HepG2 (cell line): ENCODE data around the gene NOVA2. TPM values are rescaled to one million over a fixed set of nuclear protein-coding genes. Genes with fewer than 3 reads are reported as not detected.
A peak's percentile ranks its signal among the peaks of the same experiment; 100 is the strongest.

Experiments used
- ATAC-seq: fragments of 200-7000 bp; cut with Tn5 transposase; 3 replicates; pipeline ENCODE4 v1.9.1; 2020; ENCODE audit warnings: mild to moderate bottlenecking, moderate library complexity
- BruUV-seq: library from RNA; stranded (reverse); fragments of 400-500 nt; replicated peaks from 2 replicates; lab custom pipeline; 2021; lab: Mats Ljungman, UMichigan
- CTCF ChIA-PET: fragments of 300-600 bp; formaldehyde crosslinking; extraction: SDS; loops from one replicate; lab custom pipeline; 2021; ENCODE audit warnings: low total read pairs, inconsistent platforms, low intra/inter-chr PET ratio; lab: Yijun Ruan, JAX
- POLR2A ChIA-PET: fragments of 350-600 bp; sonication (Branson Sonifier 250); formaldehyde crosslinking; loops from one replicate; lab custom pipeline; 2020; ENCODE audit warnings: antibody characterized with exemption, inconsistent platforms; lab: Yijun Ruan, JAX
- DNase-seq: peaks from one replicate; pipeline ENCODE4 v3.0.0-alpha.2; 2015; ENCODE audit warnings: low spot score
- FAIRE-seq: peaks from 3 replicates; lab custom pipeline; 2011; peaks lifted over from hg19 to GRCh38; lab: Jason Lieb, UNC
- H2AFZ ChIP-seq: one replicate; pipeline ENCODE4 v1.6.1; 2011; ENCODE audit warnings: low read length, inconsistent platforms
- H3K27ac ChIP-seq: fragments of 300-600 bp; 3 replicates; pipeline ENCODE4 v1.8.0; 2011; ENCODE audit warnings: mixed run types, mild to moderate bottlenecking, mixed read lengths, low read length, inconsistent platforms; ENCODE audit not compliant: insufficient read depth; ENCODE audit errors: extremely low read length
- H3K27me3 ChIP-seq, 2 experiments: fragments of 200-600 bp in 1 of 2; 2 replicates in 1 of 2; 3 replicates in 1 of 2; pipeline versions ENCODE4 v1.6.0 to v1.8.0; 2011; ENCODE audit warnings: low read length in 2 of 2, mild to moderate bottlenecking in 2 of 2, moderate library complexity in 2 of 2, inconsistent platforms in 1 of 2; ENCODE audit not compliant: insufficient read depth in 2 of 2, control insufficient read depth in 1 of 2
- H3K36me3 ChIP-seq, 2 experiments: fragments of 200-600 bp in 1 of 2; replicated peaks in 1 of 2; 2 replicates in 1 of 2; 3 replicates in 1 of 2; pipeline versions ENCODE4 v1.5.1 to v1.8.0; 2011; ENCODE audit warnings: low read length in 2 of 2, inconsistent platforms in 1 of 2; ENCODE audit not compliant: insufficient read depth in 2 of 2, control insufficient read depth in 1 of 2
- H3K4me1 ChIP-seq: 2 replicates; pipeline ENCODE4 v1.5.1; 2012; ENCODE audit warnings: low read length, inconsistent platforms; ENCODE audit not compliant: insufficient read depth
- H3K4me2 ChIP-seq: 2 replicates; pipeline ENCODE4 v1.6.0; 2011; ENCODE audit warnings: low read depth, low read length, inconsistent platforms
- H3K4me3 ChIP-seq, 3 experiments: fragments of 200-600 bp in 1 of 3; sonication (generic), shearing (Covaris generic) in 1 of 3; replicated peaks in 1 of 3; 2 replicates each; pipeline ENCODE4 v1.5.1; 2011 to 2016; ENCODE audit warnings: low read length in 3 of 3, inconsistent platforms in 2 of 3, low read depth in 2 of 3, mild to moderate bottlenecking in 2 of 3, control low read depth in 1 of 3, mixed read lengths in 1 of 3; ENCODE audit not compliant: insufficient read depth in 1 of 3
- H3K79me2 ChIP-seq: one replicate; pipeline ENCODE4 v1.6.1; 2011; ENCODE audit warnings: low read length, inconsistent platforms; ENCODE audit not compliant: insufficient read depth
- H3K9ac ChIP-seq: 2 replicates; pipeline ENCODE4 v1.6.0; 2011; ENCODE audit warnings: mild to moderate bottlenecking, low read depth, low read length, inconsistent platforms; ENCODE audit not compliant: insufficient read depth
- H3K9me3 ChIP-seq: 2 replicates; pipeline ENCODE4 v1.5.1; 2012; ENCODE audit warnings: mild to moderate bottlenecking, low read length
- H4K20me1 ChIP-seq: 2 replicates; pipeline ENCODE4 v1.6.0; 2011; ENCODE audit warnings: inconsistent platforms, mild to moderate bottlenecking, low read length, moderate library complexity; ENCODE audit not compliant: insufficient read depth
- AHR ChIP-seq: IDR thresholded peaks from 2 replicates; pipeline ENCODE4 v1.6.1; 2018; ENCODE audit warnings: missing genetic modification reagents, missing compliant biosample characterization
- DMAP1 ChIP-seq: IDR thresholded peaks from 2 replicates; pipeline ENCODE4 v1.6.1; 2016
- HNRNPK ChIP-seq: fragments of 200-400 bp; formaldehyde crosslinking; IDR thresholded peaks from 2 replicates; pipeline ENCODE4 v1.6.1; 2018; ENCODE audit warnings: low read length, low read depth, moderate library complexity, mild to moderate bottlenecking; ENCODE audit not compliant: poor library complexity, severe bottlenecking
- KMT2A ChIP-seq: sonication (generic); formaldehyde crosslinking; IDR thresholded peaks from 2 replicates; pipeline ENCODE4 v1.4.0; 2020; ENCODE audit warnings: missing genetic modification reagents
- MYC ChIP-seq: sonication (generic); formaldehyde crosslinking; IDR thresholded peaks from 2 replicates; pipeline ENCODE4 v1.9.0; 2021; ENCODE audit warnings: missing genetic modification reagents, borderline replicate concordance
- SMYD3 ChIP-seq: sonication (generic); formaldehyde crosslinking; IDR thresholded peaks from 2 replicates; pipeline ENCODE4 v1.8.1; 2023; ENCODE audit warnings: mild to moderate bottlenecking, missing genetic modification reagents
- STAG1 ChIP-seq: sonication (generic); formaldehyde crosslinking; IDR thresholded peaks from 2 replicates; pipeline ENCODE4 v1.4.0; 2020; ENCODE audit warnings: missing genetic modification reagents
- TGIF2 ChIP-seq: IDR thresholded peaks from 2 replicates; pipeline ENCODE4 v1.6.1; 2016; ENCODE audit warnings: control low read depth, missing compliant biosample characterization
- YEATS2 ChIP-seq: sonication (generic); formaldehyde crosslinking; IDR thresholded peaks from 2 replicates; pipeline ENCODE4 v1.4.0; 2020; ENCODE audit warnings: missing genetic modification reagents, borderline replicate concordance
- ZNF180 ChIP-seq: sonication (generic); formaldehyde crosslinking; IDR thresholded peaks from 2 replicates; pipeline ENCODE4 v1.4.0; 2020; ENCODE audit warnings: low read depth, missing genetic modification reagents, borderline replicate concordance
- ZNF430 ChIP-seq: sonication (generic); formaldehyde crosslinking; IDR thresholded peaks from 2 replicates; pipeline ENCODE4 v1.9.0; 2021; ENCODE audit warnings: mild to moderate bottlenecking, missing genetic modification reagents
- ZNF468 ChIP-seq: sonication (generic); formaldehyde crosslinking; IDR thresholded peaks from 2 replicates; pipeline ENCODE4 v1.8.0; 2022; ENCODE audit warnings: mild to moderate bottlenecking, moderate library complexity, missing genetic modification reagents
- ZNF572 ChIP-seq: sonication (generic); formaldehyde crosslinking; IDR thresholded peaks from 2 replicates; pipeline ENCODE4 v1.5.1; 2020; ENCODE audit warnings: mild to moderate bottlenecking, missing genetic modification reagents
- ZNF597 ChIP-seq: sonication (generic); formaldehyde crosslinking; IDR thresholded peaks from 2 replicates; pipeline ENCODE4 v1.5.0; 2020; ENCODE audit warnings: missing genetic modification reagents
- ZNF615 ChIP-seq: sonication (generic); formaldehyde crosslinking; IDR thresholded peaks from 2 replicates; pipeline ENCODE4 v1.5.0; 2020; ENCODE audit warnings: mild to moderate bottlenecking, missing genetic modification reagents, borderline replicate concordance
- ZSCAN25 ChIP-seq: sonication (generic); formaldehyde crosslinking; IDR thresholded peaks from 2 replicates; pipeline ENCODE4 v1.8.0; 2022; ENCODE audit warnings: mild to moderate bottlenecking, missing genetic modification reagents
- WGBS: methylation state at CpG from one replicate; pipeline ENCODE4 v1.1.6; 2017; ENCODE audit warnings: low lambda C conversion rate; 5-methylcytosine and 5-hydroxymethylcytosine counted together
- in situ Hi-C: cut with HindIII; loops from 2 replicates; pipeline ENCODE4 v1.10.0; 2017; ENCODE audit warnings: low pct_unique_long_range_greater_than_20kb; ENCODE audit not compliant: extremely low pct_ligation_motif_present
- intact Hi-C: fragments of 100-400 bp; cut with micrococcal nuclease; formaldehyde crosslinking; loops from one replicate; pipeline ENCODE4 v1.10.0; 2022; ENCODE audit not compliant: unreplicated experiment
- polyA plus RNA-seq, 8 experiments: library from polyadenylated mRNA; depleted of rRNA in 3 of 8; stranded (reverse) in 7 of 8; unstranded in 1 of 8; fragments of >200 nt; fragmentation: Illumina TruSeq in 4 of 8; extraction: Trizol in 4 of 8; gene quantifications; 2 replicates each; pipeline versions ENCODE4 v1.2.1 to v1.2.3, GENCODE V29; 2011 to 2016; ENCODE audit warnings: low read depth in 4 of 8, missing spikeins in 1 of 8, mixed read lengths in 1 of 8; ENCODE audit not compliant: insufficient read depth in 1 of 8
- total RNA-seq, 5 experiments: library from RNA; depleted of rRNA; stranded (reverse); fragments of >200 nt; fragmentation: Illumina TruSeq; extraction: Trizol; gene quantifications; 2 replicates each; pipeline ENCODE4 v1.2.3, GENCODE V29; 2016; ENCODE audit warnings: low read depth in 1 of 5
- TF ChIP-seq, protein P1 (sequence below): sonication (generic); formaldehyde crosslinking; conservative IDR thresholded peaks from 2 replicates; pipeline ENCODE4 v1.4.0; 2020; ENCODE audit warnings: missing genetic modification reagents
- TF ChIP-seq, protein P2 (sequence below): sonication (generic); formaldehyde crosslinking; IDR thresholded peaks from 2 replicates; pipeline ENCODE4 v1.5.0; 2020; ENCODE audit warnings: mild to moderate bottlenecking, missing genetic modification reagents

NOVA2 gene
- total and polyA plus RNA-seq, 2 of the 13 experiments (the other 11 are each of a cell fraction or from before 2014, with no cell fraction given): not detected

GRCh38 chr19:45902651-45903625 is 70.7 kb downstream of the NOVA2 start (continued):
- TF ChIP-seq, protein P1, sequence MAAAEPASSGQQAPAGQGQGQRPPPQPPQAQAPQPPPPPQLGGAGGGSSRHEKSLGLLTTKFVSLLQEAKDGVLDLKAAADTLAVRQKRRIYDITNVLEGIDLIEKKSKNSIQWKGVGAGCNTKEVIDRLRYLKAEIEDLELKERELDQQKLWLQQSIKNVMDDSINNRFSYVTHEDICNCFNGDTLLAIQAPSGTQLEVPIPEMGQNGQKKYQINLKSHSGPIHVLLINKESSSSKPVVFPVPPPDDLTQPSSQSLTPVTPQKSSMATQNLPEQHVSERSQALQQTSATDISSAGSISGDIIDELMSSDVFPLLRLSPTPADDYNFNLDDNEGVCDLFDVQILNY (CRISPR knock-in tag): peak; percentile 31; the same call in 1 of the 2 replicates
- peak; percentile 30; the same call in 1 of the 2 replicates for TF ChIP-seq YEATS2 (CRISPR knock-in tag)
- TF ChIP-seq ZNF597 (CRISPR knock-in tag): no peak
- TF ChIP-seq TGIF2 (CRISPR knock-in tag): no peak
- TF ChIP-seq ZNF572 (CRISPR knock-in tag): peak; percentile 92; the same call in 1 of the 2 replicates
- TF ChIP-seq MYC: peak; percentile 35; the same call in 1 of the 2 replicates

GRCh38 chr19:45901912-45902650 is 71.6 kb downstream of the NOVA2 start, which contains the start of gene MYPOP:
TSS of gene MYPOP (minus strand) at chr19:45902613. CDS start at chr19:45901773, 840 bp downstream.
- Histone ChIP-seq H2AFZ (no peak within 1 kb of the TSS), H3K27me3 (peaks cover 0 to 3% of the 10 kb centered on the region in 2 experiments; a peak in 2 of 5 replicates), H3K4me1 (peaks cover 45% of the 10 kb centered on the region), H3K36me3 (peaks cover 1 to 13% of the 10 kb centered on the region in 2 experiments; a peak in 3 of 5 replicates), H3K27ac (peak within 1 kb of the TSS; percentile 90), H3K4me2 (peak within 1 kb of the TSS; percentile 91), H3K4me3 (peak within 1 kb of the TSS; percentile 66 to 87 (median 83)), H3K79me2 (peaks cover 17% of the 10 kb centered on the region), H4K20me1 (no peaks in the 10 kb centered on the region), H3K9me3 (no peaks in the 10 kb centered on the region), H3K9ac (peak within 1 kb of the TSS; percentile 79)
- FAIRE-seq (no peak), DNase-seq (no peak), ATAC-seq (peak; percentile 73)
- ChIA-PET CTCF (interaction anchor here (1.6 kb wide), 1 partner anchor 19 kb away, joined by 4 read pairs; no protein-coding TSS in a partner anchor), POLR2A (interaction anchor here (0.9 to 3.4 kb wide), 14 partner anchors 9 to 174 kb away, joined by 3 to 24 read pairs (median 4); partner anchors contain the start of genes CCDC61, FOXA3, IRF2BP1 and SIX5)
- BruUV-seq: no TSS peak
- in situ Hi-C loops: loop anchor here (10.0 kb wide), 1 partner anchor 173 kb away; no protein-coding TSS in a partner anchor
- intact Hi-C loops: no loop called here
- WGBS: 1% methylated on average over 30 of the region's 47 CpGs
- TF ChIP-seq ZNF430 (CRISPR knock-in tag) (no peak), HNRNPK (no peak), KMT2A (0 out of 2 replicates have a peak, but pooled peaks have one; percentile 8), ZNF180 (no peak), ZNF615 (CRISPR knock-in tag) (0 out of 2 replicates have a peak, but pooled peaks have one; percentile 36), AHR (CRISPR knock-in tag) (no peak), ZSCAN25 (no peak), STAG1 (CRISPR knock-in tag) (no peak), DMAP1 (CRISPR knock-in tag) (peak; percentile 37; the same call in 1 of the 2 replicates), ZNF468 (no peak), SMYD3 (CRISPR knock-in tag) (no peak)
- TF ChIP-seq, protein P2, sequence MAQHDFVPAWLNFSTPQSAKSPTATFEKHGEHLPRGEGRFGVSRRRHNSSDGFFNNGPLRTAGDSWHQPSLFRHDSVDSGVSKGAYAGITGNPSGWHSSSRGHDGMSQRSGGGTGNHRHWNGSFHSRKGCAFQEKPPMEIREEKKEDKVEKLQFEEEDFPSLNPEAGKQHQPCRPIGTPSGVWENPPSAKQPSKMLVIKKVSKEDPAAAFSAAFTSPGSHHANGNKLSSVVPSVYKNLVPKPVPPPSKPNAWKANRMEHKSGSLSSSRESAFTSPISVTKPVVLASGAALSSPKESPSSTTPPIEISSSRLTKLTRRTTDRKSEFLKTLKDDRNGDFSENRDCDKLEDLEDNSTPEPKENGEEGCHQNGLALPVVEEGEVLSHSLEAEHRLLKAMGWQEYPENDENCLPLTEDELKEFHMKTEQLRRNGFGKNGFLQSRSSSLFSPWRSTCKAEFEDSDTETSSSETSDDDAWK (CRISPR knock-in tag): no peak
